OCI-LY1 (cell line): ENCODE data around the gene MMS22L.

Experiments used
- H2AFZ ChIP-seq: fragments of 200-600 bp; sonication (generic), shearing (Covaris generic); 2 replicates; pipeline ENCODE4 v1.6.0; 2014; ENCODE audit warnings: antibody characterized with exemption, mild to moderate bottlenecking, low read length
- H3F3A ChIP-seq: fragments of 200-600 bp; sonication (generic), shearing (Covaris generic); 2 replicates; pipeline ENCODE4 v1.6.0; 2014; ENCODE audit warnings: mild to moderate bottlenecking, antibody characterized with exemption, low read length, moderate library complexity; ENCODE audit not compliant: insufficient read depth
- H3K27ac ChIP-seq: fragments of 200-600 bp; sonication (generic); 2 replicates; pipeline ENCODE4 v1.5.1; 2014; ENCODE audit warnings: low read length, mixed run types, mild to moderate bottlenecking, low read depth; ENCODE audit not compliant: poor library complexity, severe bottlenecking
- H3K27me3 ChIP-seq: fragments of 200-600 bp; sonication (generic); 2 replicates; pipeline ENCODE4 v1.6.0; 2014; ENCODE audit warnings: antibody characterized with exemption, mild to moderate bottlenecking, low read length, moderate library complexity; ENCODE audit not compliant: insufficient read depth
- H3K36me3 ChIP-seq: fragments of 200-600 bp; sonication (generic); 2 replicates; pipeline ENCODE4 v1.6.1; 2014; ENCODE audit warnings: mild to moderate bottlenecking, antibody characterized with exemption, low read length, moderate library complexity, mixed read lengths; ENCODE audit not compliant: insufficient read depth
- H3K4me1 ChIP-seq: fragments of 200-600 bp; sonication (generic); 2 replicates; pipeline ENCODE4 v1.5.1; 2014; ENCODE audit warnings: mild to moderate bottlenecking, low read length, moderate library complexity; ENCODE audit not compliant: insufficient read depth, severe bottlenecking
- H3K4me2 ChIP-seq: fragments of 200-600 bp; sonication (generic), shearing (Covaris generic); 2 replicates; pipeline ENCODE4 v1.6.1; 2014; ENCODE audit warnings: low read length
- H3K4me3 ChIP-seq: fragments of 200-600 bp; sonication (generic); 2 replicates; pipeline ENCODE4 v1.5.1; 2014; ENCODE audit warnings: low read length, low read depth, mild to moderate bottlenecking, mixed read lengths; ENCODE audit not compliant: poor library complexity, severe bottlenecking
- H3K79me2 ChIP-seq: fragments of 200-600 bp; shearing (Covaris generic); 2 replicates; pipeline ENCODE4 v1.6.1; 2016; ENCODE audit warnings: mixed run types, low read length, mixed read lengths; ENCODE audit not compliant: insufficient read depth
- H3K9ac ChIP-seq: fragments of 200-600 bp; sonication (generic), shearing (Covaris generic); 2 replicates; pipeline ENCODE4 v1.6.1; 2014; ENCODE audit warnings: mild to moderate bottlenecking, low read length, mixed read lengths
- H3K9me2 ChIP-seq: fragments of 200-600 bp; sonication (generic), shearing (Covaris generic); 2 replicates; pipeline ENCODE4 v1.6.1; 2014; ENCODE audit warnings: low read depth, mild to moderate bottlenecking, low read length, mixed read lengths
- H3K9me3 ChIP-seq: fragments of 200-600 bp; shearing (Covaris generic); 2 replicates; pipeline ENCODE4 v1.6.1; 2014; ENCODE audit warnings: low read length, mixed read lengths
- H4K20me1 ChIP-seq: fragments of 200-600 bp; sonication (generic), shearing (Covaris generic); 2 replicates; pipeline ENCODE4 v1.6.0; 2016; ENCODE audit warnings: mild to moderate bottlenecking, low read length; ENCODE audit not compliant: insufficient read depth
- EZH2 ChIP-seq: fragments of 200-600 bp; sonication (generic), shearing (Covaris generic); IDR thresholded peaks from 2 replicates; pipeline ENCODE4 v1.8.0; 2017; ENCODE audit warnings: borderline replicate concordance, mixed run types, mild to moderate bottlenecking, antibody characterized with exemption, low read length, moderate library complexity, mixed read lengths
- TF ChIP-seq, protein P1 (sequence below): fragments of 200-600 bp; sonication (generic), shearing (Covaris generic); IDR thresholded peaks from 2 replicates; pipeline ENCODE4 v1.5.1; 2017; ENCODE audit warnings: mild to moderate bottlenecking, antibody characterized with exemption, low read length, moderate library complexity, mixed read lengths

The MMS22L gene

DNA sequence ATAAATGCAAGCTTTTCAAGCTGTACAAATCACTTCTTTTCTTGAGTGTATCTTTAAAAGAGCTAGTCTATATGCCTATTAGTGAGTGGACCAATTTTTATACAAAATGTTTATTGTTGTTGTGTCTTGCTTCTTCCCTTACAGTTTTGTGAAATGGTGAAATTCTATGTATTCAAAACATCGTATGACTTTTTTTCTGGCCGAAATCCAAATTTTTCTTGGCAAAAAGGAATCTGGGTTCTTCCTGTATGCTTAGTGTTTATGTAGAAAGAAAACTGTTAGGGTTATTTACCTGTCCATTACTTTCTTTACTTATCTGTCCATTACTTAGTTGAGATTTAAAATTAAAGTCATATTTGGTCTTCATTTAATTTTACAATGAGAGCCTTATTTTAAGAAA is 153.9 kb downstream of the MMS22L start:
- H3K9ac ChIP-seq, result no peak overlapping the region
- no peak overlapping the region for H3K4me2 ChIP-seq
- no peaks in the 10 kb centered on the region for H3K36me3 ChIP-seq
- no peaks in the 10 kb centered on the region for H3K27me3 ChIP-seq
- no peak overlapping the region for H2AFZ ChIP-seq
- no peak for TF ChIP-seq EZH2
- TF ChIP-seq, protein P1, sequence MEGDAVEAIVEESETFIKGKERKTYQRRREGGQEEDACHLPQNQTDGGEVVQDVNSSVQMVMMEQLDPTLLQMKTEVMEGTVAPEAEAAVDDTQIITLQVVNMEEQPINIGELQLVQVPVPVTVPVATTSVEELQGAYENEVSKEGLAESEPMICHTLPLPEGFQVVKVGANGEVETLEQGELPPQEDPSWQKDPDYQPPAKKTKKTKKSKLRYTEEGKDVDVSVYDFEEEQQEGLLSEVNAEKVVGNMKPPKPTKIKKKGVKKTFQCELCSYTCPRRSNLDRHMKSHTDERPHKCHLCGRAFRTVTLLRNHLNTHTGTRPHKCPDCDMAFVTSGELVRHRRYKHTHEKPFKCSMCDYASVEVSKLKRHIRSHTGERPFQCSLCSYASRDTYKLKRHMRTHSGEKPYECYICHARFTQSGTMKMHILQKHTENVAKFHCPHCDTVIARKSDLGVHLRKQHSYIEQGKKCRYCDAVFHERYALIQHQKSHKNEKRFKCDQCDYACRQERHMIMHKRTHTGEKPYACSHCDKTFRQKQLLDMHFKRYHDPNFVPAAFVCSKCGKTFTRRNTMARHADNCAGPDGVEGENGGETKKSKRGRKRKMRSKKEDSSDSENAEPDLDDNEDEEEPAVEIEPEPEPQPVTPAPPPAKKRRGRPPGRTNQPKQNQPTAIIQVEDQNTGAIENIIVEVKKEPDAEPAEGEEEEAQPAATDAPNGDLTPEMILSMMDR, result no peak
- H3K79me2 ChIP-seq, result no peaks in the 10 kb centered on the region
- H3K4me3 ChIP-seq, result no peak overlapping the region
- H3K9me3 ChIP-seq, result no peaks in the 10 kb centered on the region
- H4K20me1 ChIP-seq, result no peaks in the 10 kb centered on the region
- H3F3A ChIP-seq, result no peaks in the 10 kb centered on the region
- no peaks in the 10 kb centered on the region for H3K4me1 ChIP-seq
- no peaks in the 10 kb centered on the region for H3K9me2 ChIP-seq
- no peak overlapping the region for H3K27ac ChIP-seq

DNA sequence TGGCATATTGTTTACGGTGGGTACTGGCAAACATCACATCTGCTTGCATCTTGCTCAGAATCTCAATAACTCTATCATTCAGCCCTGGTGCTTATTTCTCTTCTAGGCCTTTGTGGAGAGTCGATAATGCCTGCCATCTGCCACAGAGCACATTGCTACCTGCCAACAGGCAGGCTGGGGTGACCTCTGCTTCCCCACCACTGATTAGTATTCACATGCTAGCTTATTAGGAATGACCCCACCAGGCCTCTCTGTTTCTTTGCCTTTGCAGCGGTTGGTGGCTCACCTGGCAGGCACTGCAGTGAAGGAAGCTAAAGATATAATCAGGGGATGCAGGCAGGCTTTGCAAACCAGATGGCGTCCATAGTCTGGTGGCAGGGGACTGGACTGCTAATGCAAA is 154.5 kb downstream of the MMS22L start:
- H3K27me3 ChIP-seq, result no peaks in the 10 kb centered on the region
- no peaks in the 10 kb centered on the region for H4K20me1 ChIP-seq
- no peaks in the 10 kb centered on the region for H3K9me3 ChIP-seq
- H3K27ac ChIP-seq, result no peak overlapping the region
- H3K4me2 ChIP-seq, result no peak overlapping the region
- no peak overlapping the region for H2AFZ ChIP-seq
- no peak for TF ChIP-seq EZH2
- TF ChIP-seq, protein P1, result no peak
- H3K79me2 ChIP-seq, result no peaks in the 10 kb centered on the region
- no peaks in the 10 kb centered on the region for H3K4me1 ChIP-seq
- H3F3A ChIP-seq, result no peaks in the 10 kb centered on the region
- H3K9ac ChIP-seq, result no peak overlapping the region
- no peaks in the 10 kb centered on the region for H3K36me3 ChIP-seq
- no peaks in the 10 kb centered on the region for H3K9me2 ChIP-seq
- no peak overlapping the region for H3K4me3 ChIP-seq

DNA sequence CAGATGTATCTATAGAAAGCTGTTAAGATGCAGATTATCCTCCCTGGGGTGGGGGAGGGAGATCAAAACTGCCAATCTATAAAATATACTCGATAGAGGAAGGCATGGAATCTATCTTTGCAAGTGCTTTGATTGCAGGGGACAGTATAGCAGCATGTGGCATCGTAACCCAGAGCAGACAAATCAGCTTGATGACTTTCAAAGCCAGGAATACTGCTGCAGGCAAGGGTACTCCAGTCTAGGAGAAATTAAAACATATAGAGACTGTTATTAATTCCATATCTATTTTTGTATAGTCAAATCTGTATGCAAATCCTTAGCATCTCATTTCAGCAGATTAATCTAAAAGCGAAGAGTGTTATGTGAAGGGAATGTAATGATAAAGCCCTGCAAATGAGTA is 159.4 kb downstream of the MMS22L start:
- H3F3A ChIP-seq, result no peaks in the 10 kb centered on the region

More for the DNA sequence above, 159.4 kb downstream of the MMS22L start:
- H3K9ac ChIP-seq, result no peak overlapping the region
- no peaks in the 10 kb centered on the region for H4K20me1 ChIP-seq
- H3K9me2 ChIP-seq, result no peaks in the 10 kb centered on the region
- no peak for TF ChIP-seq EZH2
- TF ChIP-seq, protein P1, result no peak
- no peaks in the 10 kb centered on the region for H3K79me2 ChIP-seq
- H3K27me3 ChIP-seq, result no peaks in the 10 kb centered on the region
- no peaks in the 10 kb centered on the region for H3K9me3 ChIP-seq
- H3K27ac ChIP-seq, result no peak overlapping the region
- H2AFZ ChIP-seq, result no peak overlapping the region
- no peak overlapping the region for H3K4me3 ChIP-seq
- H3K36me3 ChIP-seq, result no peaks in the 10 kb centered on the region
- no peaks in the 10 kb centered on the region for H3K4me1 ChIP-seq
- no peak overlapping the region for H3K4me2 ChIP-seq
